ENCODE results near the gene EEIG2. TPM values are rescaled to one million over a fixed set of nuclear protein-coding genes. Genes with fewer than 3 reads are reported as not detected.
"Not testable (repeated sequence)": the region's sequence is repeated elsewhere in the genome, so short reads cannot be mapped to it uniquely, and the experiment has no call there.

Gene EEIG2
- total and polyA plus RNA-seq, 9 donors: 5.3 to 37.8 (median 11.3) TPM

GRCh38 chr1:108532730-108533129, 27.2 kb upstream of the EEIG2 start:
- 58 to 67% (median 66%) methylated on average over 4 of the region's 4 CpGs for WGBS, 3 donors
- H3K9me3 ChIP-seq: no peaks in the 10 kb centered on the region
- H3K36me3 ChIP-seq: no peaks in the 10 kb centered on the region
- no peaks in the 10 kb centered on the region for H3K27me3 ChIP-seq
- H3K27ac ChIP-seq: no peak overlapping the region
- intact Hi-C loops (cut with DNase I): no loop called here
- no peak for DNase-seq
- H3K4me1 ChIP-seq (ENCODE audit: insufficient read depth): no peaks in the 10 kb centered on the region
- H3K4me3 ChIP-seq: no peak overlapping the region
- TF ChIP-seq POLR2A (IDR thresholded peaks at IDR 0.05) (no peak), EP300 (IDR thresholded peaks at IDR 0.05) (no peak), CTCF (IDR thresholded peaks at IDR 0.05) (no peak)

- Histone ChIP-seq H3K4me3 (no peak overlapping the region), H3K36me3 (no peaks in the 10 kb centered on the region), H3K27ac (no peak overlapping the region), H3K9me3 (no peaks in the 10 kb centered on the region), H3K27me3 (no peaks in the 10 kb centered on the region), H3K4me1 (ENCODE audit: insufficient read depth) (no peaks in the 10 kb centered on the region)
- WGBS, 3 donors: 57 to 65% (median 61%) methylated on average over 10 of the region's 10 CpGs
- TF ChIP-seq EP300 (IDR thresholded peaks at IDR 0.05): no peak
- TF ChIP-seq CTCF (IDR thresholded peaks at IDR 0.05): no peak
- TF ChIP-seq POLR2A (IDR thresholded peaks at IDR 0.05): no peak
- intact Hi-C loops (cut with DNase I): no loop called here
- no peak for DNase-seq
These were observed 26.4 kb upstream of the EEIG2 start for GRCh38 chr1:108533351-108534083.

GRCh38 chr1:108534759-108535158, 25.1 kb upstream of the EEIG2 start:
- intact Hi-C loops (cut with DNase I): no loop called here
- WGBS, 3 donors: 94 to 99% (median 95%) methylated on average over 3 of the region's 3 CpGs
- no peak for TF ChIP-seq CTCF (IDR thresholded peaks at IDR 0.05)
- no peak for TF ChIP-seq POLR2A (IDR thresholded peaks at IDR 0.05)
- TF ChIP-seq EP300 (IDR thresholded peaks at IDR 0.05): no peak

GRCh38 chr1:108535315-108535897, 24.5 kb upstream of the EEIG2 start:
- H3K4me3 ChIP-seq; intact Hi-C loops (cut with DNase I); H3K27ac ChIP-seq; H3K9me3 ChIP-seq; H3K27me3 ChIP-seq; DNase-seq; H3K36me3 ChIP-seq; H3K4me1 ChIP-seq (ENCODE audit: insufficient read depth): not testable (repeated sequence)
- WGBS, 3 donors: 72 to 87% (median 81%) methylated on average over 2 to 6 of the region's 6 CpGs

More at GRCh38 chr1:108534759-108535158, 25.1 kb upstream of the EEIG2 start:
- no peak for DNase-seq
- no peaks in the 10 kb centered on the region for H3K4me1 ChIP-seq (ENCODE audit: insufficient read depth)
- H3K36me3 ChIP-seq: no peaks in the 10 kb centered on the region
- no peak overlapping the region for H3K27ac ChIP-seq
- no peaks in the 10 kb centered on the region for H3K9me3 ChIP-seq
- H3K27me3 ChIP-seq: no peaks in the 10 kb centered on the region
- no peak overlapping the region for H3K4me3 ChIP-seq

GRCh38 chr1:108536021-108536420, 23.9 kb upstream of the EEIG2 start:
- H3K4me1 ChIP-seq (ENCODE audit: insufficient read depth); H3K27me3 ChIP-seq; H3K36me3 ChIP-seq; intact Hi-C loops (cut with DNase I); H3K4me3 ChIP-seq; H3K27ac ChIP-seq; H3K9me3 ChIP-seq; DNase-seq: not testable (repeated sequence)
- WGBS, 3 donors: 93 to 98% (median 96%) methylated on average over 22 to 27 of the region's 27 CpGs

GRCh38 chr1:108536791-108537190, 23.1 kb upstream of the EEIG2 start:
- intact Hi-C loops (cut with DNase I); H3K4me1 ChIP-seq (ENCODE audit: insufficient read depth); H3K36me3 ChIP-seq; DNase-seq; H3K9me3 ChIP-seq; H3K4me3 ChIP-seq; H3K27ac ChIP-seq; H3K27me3 ChIP-seq: not testable (repeated sequence)
- 83 to 92% (median 86%) methylated on average over 3 to 4 of the region's 4 CpGs for WGBS, 3 donors
